NCI-H2029 treated with DMSO at 0.1 percent for 48 hours (cell line): Measurements from ENCODE around the gene TMIE.

Experiments
- DNase-seq: peaks from one replicate; lab custom pipeline; 2025; lab: John Stamatoyannopoulos, UW

The TMIE gene

DNA sequence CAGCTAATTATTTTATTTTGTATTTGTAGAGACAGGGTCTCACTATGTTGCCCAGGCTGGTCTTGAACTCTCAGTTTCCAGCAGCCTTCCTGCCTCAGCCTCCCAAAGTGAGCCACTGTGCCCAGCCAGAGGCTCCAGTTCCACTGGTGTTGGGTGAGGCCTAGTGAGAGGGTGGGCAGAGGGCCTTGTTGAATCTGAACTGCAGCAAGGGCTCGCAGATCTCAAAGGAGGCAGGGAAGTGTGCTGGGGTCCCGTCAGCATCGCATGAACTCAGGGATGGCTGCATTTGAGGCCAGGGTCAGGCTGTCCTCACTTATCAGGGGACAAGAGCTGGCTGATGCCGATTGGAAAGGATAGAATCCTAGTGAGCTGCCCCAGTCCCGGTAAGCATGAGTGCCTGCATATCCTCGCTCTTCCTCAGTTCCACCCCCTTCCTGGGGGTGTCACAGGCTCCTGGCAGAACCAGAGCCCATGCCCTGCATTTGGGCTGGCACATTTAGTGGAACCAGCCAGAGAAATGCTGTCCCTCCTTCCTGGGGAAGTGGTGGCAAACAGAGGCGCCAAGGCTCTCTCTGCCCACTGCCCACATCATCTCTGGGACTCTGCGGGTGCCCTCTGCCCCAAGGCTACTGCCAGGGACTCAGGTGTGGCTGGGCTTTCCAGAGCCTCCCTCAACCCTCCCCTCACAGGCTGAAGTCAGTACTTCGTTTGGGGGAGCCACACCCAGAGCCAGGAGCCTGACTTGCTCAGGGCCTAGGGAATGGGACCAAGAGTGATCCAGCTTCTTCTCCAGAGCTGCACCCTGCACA is 31.8 kb upstream of the TMIE start:
- no peak for DNase-seq

DNA sequence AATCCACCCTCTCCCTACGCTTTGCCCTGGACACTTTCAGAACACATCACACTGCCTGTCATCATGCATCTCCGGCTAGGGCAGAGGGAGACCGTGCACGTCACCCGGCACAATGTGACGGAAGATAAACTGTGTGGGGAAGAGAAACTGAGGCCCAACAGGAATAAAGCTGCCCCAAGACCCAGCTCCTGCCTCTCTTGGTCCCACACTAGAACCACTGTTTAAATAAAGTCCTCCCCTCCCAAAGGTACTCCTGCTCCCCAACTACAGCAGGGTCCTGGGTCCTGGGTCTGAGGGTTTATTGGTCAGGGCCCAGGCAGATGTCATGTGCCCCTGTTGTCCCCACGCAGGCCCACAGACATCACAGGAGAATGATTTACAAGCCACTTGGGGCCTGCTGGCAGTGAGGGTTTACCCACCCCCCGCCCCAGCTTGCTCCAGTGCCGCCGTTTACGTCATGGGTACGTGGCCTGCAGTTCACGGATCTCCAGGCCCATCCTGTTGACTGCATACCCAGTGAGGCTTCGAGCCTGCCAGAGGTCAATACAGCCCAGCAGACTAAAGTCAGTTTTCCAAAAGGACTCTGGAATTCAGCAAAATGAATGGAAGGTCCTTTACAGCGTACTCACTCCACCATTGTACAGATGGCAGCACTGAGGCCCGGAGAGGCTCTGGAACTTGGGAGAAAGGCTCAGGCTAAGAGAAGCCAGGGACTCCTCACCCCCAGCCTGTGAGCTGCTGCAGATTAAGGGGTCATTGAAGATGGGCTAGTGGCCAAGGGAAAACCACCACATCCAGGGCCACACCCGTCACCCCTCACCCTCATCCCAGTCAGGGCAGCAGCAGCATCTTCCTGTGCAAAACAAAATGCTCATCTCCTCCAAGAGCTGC is 30.9 kb upstream of the TMIE start:
- no peak for DNase-seq

DNA sequence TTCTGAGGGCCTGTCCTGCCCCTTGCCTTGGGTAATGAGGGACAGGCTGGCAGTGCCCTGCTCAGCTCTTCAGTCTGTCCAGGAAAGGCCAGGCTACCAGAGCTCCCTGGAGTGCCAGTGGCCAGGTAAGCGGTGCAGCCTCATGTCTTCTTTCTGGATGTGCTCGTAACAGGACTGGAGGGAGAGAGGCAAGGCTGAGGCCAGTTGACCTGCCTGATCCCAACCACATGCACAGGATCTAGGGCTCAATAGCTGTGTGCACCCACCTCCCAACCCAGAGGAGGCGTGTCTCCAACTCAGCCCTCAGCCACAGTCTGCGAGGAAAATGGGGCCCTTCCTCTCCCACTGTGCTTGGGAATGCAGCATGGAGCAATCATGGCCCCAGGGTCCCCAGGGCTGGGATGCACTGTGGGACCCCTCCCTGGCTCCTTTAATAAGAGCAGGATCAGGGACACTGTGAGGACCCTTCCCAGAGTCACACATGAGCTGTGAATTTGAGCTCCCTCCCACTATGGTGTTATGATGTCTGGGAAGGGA is 30.2 kb upstream of the TMIE start:
- no peak for DNase-seq

DNA sequence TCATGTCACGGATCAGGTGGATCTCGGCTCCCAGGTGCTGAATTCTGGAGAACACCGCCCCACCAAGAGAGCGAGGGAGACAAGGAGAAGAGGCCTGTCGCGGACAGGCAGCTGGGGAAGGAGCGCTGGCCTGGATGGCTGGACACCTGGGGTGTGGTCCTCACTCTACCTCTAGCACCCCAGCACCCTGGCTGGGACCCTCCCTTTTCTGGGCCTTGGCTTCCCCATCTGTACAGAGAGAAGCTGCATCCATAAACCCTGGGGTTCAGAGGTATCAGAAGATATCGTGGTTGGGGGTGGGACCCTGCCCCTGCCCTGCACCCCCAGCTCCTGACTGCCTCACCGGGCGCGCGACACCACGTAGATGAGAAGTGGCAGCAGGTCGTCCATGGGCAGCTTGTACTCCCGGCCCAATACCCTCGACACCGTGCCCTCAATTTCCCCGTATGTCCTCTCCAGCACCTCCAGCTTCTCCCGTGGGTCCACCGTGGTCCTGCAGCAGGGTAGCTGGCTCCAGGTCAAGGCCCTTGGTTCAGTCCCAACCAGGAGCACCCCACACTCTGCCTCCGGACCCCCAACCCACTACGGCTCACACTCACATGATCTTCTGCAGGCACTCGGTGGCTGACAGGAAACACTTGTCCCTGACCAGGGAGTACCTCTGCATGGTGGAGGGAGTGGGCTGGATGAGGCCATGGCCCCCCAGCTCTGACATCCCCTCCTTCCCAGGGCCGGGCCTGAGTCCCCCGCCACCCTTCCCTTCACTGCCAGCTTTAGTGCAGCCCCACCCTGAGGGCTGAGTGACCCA is 29.4 kb upstream of the TMIE start:
- no peak for DNase-seq

DNA sequence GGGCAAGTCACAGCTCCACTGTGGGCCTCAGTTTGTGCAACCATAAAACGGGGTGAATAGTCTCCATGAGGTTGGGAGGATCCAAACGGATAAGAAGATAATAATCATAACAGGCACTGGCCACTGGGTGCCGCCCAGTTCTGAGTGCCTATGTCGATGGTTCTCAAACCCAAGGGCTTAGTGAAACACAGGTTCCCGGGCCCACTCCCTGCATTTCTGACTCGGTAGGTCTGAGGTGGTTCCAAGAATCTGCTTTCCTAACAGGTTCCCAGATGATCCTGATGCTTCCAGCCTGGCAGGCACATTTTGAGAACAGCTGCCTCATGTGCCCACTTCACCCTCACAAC is 28.9 kb upstream of the TMIE start:
- no peak for DNase-seq

DNA sequence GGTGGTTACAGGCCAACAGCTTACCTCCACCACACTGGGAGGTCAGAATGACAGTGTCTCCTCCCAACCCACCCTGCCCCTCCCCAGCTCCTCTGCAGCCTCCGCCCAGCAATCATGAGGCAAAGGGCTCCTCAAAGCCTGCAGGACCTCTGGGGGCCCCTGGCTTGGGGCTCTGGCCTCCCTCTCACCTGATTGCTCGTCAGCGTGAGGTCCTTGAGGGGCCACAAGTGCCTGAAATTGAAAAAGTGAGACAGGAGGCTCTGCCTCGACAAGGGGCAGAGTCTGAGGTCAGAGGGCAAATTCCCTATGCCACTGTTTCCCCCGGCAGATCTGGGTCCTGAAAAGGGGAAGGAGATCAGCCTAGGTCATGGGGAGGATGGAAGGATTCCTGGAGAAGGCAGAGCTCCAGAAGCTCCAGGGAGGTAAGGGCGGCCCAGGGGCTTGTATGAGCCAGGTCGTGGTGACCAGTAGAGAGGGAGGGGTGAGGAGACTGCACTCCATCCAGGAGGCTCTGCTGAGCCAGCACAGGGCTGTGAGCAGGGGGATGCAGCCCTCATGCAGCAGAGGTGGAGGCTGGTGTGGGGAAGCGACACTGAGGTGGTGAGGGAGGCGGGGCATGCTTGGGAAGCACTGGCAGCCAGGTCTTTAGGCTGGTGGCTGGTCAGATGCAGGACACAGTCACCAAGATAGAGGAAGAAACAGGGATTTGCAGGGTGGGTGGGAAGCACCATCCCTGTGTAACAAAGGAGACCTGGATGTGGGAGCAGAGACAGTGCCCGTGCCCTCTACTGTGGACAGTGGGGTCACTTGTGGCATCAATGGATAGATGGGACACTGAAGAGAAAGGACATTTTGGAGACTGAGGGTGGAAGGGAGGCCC is 27.8 kb upstream of the TMIE start:
- DNase-seq: no peak

DNA sequence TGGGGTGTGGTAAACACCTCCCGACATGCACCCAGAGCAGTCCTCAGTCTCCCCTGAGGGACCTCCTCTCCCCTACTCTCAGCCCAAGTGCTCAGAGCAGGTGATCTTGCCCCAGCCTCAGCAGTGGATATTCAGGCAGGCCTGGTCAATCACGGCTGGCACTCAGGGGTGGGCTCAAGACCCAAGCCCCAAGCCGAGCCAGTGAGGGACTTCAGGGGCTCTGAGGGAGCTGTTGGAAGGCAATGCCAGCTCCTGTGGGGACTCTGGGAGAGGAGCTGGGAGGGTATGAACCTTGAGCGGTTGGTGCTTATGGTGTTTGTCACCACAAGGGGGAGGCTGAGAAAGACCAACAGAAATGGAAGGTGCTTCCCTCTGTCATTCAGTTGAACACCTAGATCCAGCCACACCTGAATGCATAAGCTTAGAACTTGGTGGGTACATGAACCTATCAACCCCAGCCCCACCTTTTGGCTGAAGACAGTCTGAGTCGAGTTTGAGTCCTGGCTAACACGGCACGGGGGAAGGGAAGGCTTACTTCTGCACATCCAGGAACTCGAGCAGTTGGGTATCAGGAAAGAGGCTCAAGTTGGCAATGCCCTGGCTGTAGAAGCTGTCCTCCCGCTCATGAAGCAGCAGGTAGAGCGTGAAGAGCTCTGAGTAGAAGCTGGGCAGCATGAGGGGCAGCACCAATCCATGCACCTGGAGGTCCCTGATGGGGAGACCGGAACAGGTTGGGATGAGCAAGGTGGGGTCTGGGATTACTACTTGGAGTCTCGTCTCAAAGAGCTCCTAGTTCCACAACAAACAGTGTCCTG is 27.0 kb upstream of the TMIE start:
- DNase-seq: no peak

DNA sequence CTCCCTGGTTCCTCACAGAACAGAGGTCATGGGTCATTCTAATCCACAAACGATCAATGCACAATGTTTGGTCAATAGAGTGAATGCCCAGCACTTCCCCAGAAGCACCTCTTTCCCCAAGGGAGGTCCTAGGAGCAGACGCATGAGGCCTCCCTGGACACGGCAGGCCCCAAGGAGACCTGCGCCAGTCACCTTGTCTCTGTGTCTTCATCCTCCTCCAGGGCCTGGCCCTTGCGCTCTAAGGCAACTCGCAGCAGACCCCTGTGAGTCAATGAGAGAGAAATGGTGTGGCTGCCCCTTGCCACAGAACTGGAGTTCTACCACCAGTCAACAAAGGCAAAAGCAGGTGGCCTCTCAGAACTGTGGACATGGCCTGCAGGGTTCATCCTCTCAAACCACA is 25.8 kb upstream of the TMIE start:
- DNase-seq: no peak

DNA sequence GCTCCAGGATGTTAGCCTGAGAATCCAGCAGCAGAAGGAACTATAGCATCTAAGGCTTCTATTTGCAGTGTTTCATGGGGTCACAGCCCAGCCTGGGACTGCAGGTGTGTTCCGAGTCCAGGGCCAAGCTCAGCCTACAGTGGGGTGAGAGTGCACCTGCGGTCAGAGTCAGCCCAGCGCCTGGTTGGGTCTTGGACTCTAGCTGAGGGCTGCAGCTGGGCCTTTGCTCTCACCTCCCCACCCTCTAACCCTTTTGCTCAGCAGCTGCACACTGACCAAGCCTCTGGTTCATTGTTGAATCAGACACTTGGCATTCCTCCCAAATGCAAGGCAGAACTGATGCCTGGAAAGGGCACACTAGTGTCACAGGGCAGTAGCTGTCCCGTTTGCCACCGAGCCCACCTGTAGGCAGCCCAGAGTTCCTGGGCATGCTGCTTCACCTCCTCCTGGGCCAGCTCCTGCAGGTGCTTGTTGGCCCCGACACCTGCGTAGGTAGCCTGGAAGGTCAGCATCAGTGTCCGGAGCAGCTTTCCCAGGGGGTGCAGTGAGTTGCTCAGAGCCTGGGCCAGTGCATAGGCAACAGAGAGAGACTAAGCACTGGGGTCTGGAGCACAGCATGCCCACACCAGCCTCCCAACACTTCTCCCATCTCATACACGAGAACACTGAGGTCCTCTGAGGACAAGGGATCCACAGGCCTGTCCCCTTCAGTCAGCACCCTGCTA is 25.2 kb upstream of the TMIE start:
- DNase-seq: no peak

DNA sequence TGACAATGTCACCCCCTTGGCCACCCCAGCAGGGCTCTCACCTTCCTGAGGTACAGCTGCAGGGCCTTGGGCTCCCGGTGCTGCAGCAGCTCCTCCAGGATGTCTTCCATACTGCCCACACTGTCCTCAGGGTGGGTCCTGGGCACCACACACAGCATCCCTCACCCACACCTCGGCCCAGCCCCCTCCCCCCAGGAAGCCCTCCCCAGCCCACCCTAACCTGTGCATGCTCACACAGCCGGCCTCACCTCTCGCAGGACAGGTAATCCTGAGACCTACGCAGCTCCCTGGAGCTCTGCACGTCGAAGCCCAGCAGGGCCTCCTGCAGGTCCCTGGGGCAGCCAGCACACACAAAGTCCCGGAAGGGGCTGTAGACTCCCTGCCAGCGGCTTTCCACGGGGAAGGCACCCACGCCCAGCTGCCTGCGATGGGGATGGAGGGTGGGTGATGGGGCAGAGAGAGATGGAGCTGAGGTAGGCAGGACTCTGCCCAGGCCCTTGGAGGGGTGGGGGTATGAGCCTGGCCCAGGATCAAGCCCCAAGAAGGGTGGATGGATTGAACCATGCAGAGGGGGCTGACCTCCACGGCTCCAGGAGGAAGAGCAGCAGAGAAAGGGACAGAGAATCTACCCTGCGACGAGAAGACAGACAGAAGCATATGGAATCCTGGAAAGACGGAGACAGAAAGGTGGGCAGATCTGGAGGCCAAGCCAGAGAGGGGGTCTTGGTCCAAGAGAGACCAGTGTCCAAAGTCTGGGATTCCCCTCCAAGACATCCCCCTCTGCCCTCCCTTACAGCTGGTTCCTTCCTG is 24.4 kb upstream of the TMIE start:
- no peak for DNase-seq

DNA sequence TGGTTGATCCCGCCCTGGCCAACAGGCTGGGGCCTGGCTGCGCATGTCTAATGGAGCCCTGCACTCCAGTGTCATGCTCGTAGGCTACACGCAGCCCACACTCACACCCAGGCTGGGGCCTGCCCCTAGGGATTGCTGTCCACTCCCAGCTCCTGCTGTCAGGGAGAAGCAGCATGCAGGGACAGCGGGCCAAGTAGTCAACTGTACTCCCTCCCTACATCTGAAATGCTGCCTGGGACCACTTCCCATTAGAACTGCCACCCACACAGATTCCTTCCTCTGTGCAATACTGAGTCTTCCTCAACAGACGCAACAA is 23.8 kb upstream of the TMIE start:
- DNase-seq: no peak

DNA sequence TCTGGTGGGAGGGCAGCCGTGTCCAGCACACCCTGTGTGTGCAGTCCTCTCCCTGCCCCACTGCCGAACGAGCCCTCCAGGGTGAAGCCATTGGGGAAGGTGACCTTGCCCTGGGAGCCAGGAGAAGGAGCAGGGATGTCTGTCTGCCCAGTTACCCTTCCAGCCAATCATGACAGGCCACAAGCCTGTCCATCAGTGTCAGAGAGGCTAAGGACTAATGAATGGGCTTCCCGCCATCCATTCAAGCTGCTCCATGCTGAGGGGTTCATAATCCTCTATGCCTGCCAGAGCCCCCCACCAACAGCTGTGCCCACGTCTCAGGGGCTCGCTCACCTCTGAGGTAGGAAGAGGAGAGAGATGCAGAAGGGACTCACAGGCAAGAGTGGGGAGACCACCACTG is 22.9 kb upstream of the TMIE start:
- DNase-seq: no peak

DNA sequence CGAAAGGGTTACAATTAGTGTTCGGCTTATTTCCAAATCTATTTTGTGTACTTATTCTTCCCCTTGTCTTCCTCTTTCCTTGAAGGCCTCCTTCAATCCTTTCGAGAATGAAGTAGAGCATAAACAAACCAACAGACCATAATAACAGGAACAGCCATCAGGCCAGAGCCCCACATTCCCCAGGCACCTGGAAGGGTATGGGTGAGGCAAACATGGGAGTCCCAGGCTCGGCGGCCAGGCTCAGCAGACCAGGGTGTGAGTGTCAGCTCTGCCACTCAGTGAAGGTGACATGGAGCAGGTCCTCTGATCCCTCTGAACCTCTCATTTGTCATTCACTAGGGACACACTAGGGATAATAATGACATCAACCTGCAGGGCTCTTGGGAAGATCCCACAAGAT is 21.5 kb upstream of the TMIE start:
- DNase-seq: no peak

DNA sequence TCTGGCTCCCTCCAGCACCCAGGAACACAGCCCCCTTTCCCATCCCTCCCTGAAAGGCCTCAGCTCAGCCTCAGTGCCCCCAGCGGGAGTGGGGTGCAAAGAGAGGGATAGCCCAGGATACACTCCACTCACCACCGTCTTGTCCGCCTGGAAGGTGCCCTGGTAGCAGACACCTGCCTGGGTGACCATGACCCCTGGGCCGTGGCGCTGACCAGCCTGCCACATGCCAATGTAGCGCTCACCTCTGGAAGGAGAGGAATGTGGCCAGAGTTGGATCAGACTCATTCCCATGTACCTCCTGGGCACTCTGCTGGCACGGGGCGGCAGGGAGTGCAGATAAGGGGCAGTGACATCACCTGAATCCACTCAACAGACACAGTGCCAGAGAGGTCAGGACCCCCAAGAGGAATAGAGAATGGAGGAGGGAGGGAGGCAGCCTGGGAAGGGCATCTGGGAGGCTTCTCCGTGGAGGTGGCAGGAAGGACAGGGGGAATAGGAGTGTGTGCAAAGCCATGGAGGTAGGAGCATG is 20.8 kb upstream of the TMIE start:
- DNase-seq: no peak

DNA sequence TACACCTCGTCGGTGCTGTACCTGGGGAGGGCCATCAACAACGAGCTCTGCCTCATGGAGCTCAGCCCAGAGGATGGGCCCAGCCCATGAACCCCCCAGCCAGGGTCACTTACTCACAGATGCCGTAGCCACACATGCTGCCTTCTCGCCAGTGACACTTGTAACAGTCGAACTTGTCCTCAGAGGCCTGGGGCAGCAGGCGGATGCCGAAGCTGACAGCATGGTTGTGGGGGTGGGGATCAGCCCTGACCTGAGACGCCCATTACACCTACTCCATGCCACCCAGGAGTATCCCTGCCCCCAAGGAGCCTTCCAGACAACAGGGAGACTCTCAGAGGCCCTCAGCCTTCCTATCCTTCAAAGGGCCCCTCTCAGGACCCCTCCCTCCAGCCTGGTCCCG is 19.8 kb upstream of the TMIE start:
- no peak for DNase-seq

DNA sequence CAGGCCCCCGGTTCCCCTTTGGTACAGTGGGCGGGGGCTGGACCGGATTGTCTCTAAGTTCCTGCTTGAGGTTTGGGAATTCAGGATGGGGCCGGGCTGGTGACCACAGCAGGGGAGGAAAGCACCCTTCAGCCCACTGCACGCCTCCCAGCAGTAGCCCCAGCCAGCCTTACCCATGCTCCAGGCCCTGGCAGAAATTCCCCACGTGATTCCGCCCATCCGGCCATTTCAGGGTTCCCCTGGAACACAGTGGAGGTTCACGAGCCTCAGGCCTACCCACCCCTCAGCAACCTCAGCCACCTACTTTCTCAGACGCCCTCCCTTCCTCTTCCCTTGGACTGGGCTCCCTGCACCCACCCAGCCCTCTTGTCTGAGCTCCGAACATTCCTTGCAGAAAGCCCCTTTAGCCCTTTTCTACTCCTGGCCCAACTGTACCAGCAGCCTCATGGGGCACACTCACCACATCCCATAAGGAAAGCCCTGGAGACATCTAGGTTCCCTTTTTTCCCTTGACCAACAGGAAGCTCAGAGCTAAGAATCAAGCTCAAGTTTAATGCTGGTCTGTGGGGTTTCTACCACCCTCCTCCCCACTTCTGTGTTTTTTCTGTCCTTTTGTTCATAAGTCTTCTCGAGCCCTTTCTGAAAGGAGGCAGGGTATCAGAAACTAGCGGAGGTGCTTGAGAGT is 19.2 kb upstream of the TMIE start:
- DNase-seq: no peak

DNA sequence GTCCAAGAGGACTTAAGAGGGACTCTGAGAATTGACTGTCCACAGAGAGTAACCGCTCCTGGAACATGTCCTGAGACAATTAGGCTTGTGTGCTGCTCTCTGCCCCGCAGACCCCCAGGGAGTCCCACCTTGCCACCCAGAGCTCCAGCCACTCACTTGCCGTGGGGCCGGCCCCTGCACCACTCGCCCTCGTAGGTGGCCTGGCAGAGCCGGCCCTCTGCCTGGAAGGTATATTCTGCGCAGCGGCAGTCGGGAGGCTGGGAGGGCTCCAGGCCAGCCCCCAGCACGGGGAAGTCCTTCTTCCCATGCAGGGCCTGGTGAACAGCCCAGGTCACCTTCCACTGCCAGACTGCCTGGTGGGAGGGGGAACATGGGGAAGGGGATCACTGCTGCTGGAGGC is 18.2 kb upstream of the TMIE start:
- no peak for DNase-seq

DNA sequence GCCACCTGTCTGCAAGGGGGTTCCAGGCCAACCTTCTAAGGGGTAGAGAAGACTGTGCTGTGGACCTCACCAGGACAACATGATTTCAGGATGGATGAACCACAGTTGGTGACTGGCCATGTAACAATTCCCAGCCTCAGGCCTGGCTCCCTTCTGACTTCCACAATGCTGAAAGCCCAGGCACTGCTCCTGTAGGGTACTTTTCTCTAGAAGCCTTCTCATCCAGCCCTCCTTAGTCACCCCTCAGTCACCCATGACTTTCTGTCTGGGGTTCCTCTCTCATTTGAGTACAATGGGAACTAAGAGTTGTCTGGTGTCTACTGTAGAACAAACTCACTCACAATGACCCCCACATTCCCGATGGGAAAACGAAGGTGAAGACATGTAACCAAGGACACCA is 16.3 kb upstream of the TMIE start:
- DNase-seq: no peak
